IMR-90 (cell line): Measurements from ENCODE around the gene MAP3K9. TPM values are rescaled to one million over a fixed set of nuclear protein-coding genes. Genes with fewer than 3 reads are reported as not detected.

Experiments used
- ATAC-seq: fragments of 200-7000 bp; cut with Tn5 transposase; 2 replicates; pipeline ENCODE4 v1.9.1; 2020; ENCODE audit warnings: low read depth, mild to moderate bottlenecking, moderate library complexity
- BruUV-seq: library from RNA; stranded (reverse); fragments of 400-500 nt; replicated peaks from 2 replicates; lab custom pipeline; 2021; lab: Mats Ljungman, UMichigan
- CTCF ChIA-PET: fragments of 300-600 bp; formaldehyde crosslinking; extraction: SDS; loops from one replicate; lab custom pipeline; 2021; ENCODE audit warnings: antibody characterized with exemption; lab: Yijun Ruan, JAX
- POLR2A ChIA-PET: fragments of 300-600 bp; sonication (Branson Sonifier 250); formaldehyde crosslinking; loops from one replicate; lab custom pipeline; 2022; ENCODE audit warnings: antibody characterized with exemption; ENCODE audit not compliant: unreplicated experiment; lab: Charles Lee
- DNase-seq: peaks from one replicate; pipeline ENCODE4 v3.0.0; 2013
- H2AFZ ChIP-seq: replicated peaks from 2 replicates; pipeline ENCODE3; 2013; ENCODE audit warnings: low read length, mild to moderate bottlenecking; ENCODE audit not compliant: poor library complexity
- H2AK5ac ChIP-seq: 2 replicates; pipeline ENCODE4 v1.6.1; 2013; ENCODE audit warnings: low read depth, low read length, inconsistent platforms
- H2AK9ac ChIP-seq: replicated peaks from 2 replicates; pipeline ENCODE3; 2013; ENCODE audit warnings: mild to moderate bottlenecking, low read depth, low read length, moderate library complexity; ENCODE audit not compliant: poor library complexity
- H2BK120ac ChIP-seq: 2 replicates; pipeline ENCODE4 v1.6.1; 2013; ENCODE audit warnings: low read depth, low read length, inconsistent platforms
- H2BK15ac ChIP-seq: 3 replicates; pipeline ENCODE4 v1.6.1; 2013; ENCODE audit warnings: low read depth, low read length, inconsistent platforms
- H2BK20ac ChIP-seq: 2 replicates; pipeline ENCODE4 v1.6.1; 2013; ENCODE audit warnings: low read depth, mild to moderate bottlenecking, inconsistent platforms, low read length, moderate library complexity
- H2BK5ac ChIP-seq: 2 replicates; pipeline ENCODE4 v1.6.1; 2013; ENCODE audit warnings: mild to moderate bottlenecking, low read depth, low read length, inconsistent platforms; ENCODE audit not compliant: poor library complexity, severe bottlenecking
- H3K14ac ChIP-seq: replicated peaks from 2 replicates; pipeline ENCODE4 v1.6.1; 2013; ENCODE audit warnings: low read depth, low read length, inconsistent platforms
- H3K18ac ChIP-seq: 2 replicates; pipeline ENCODE4 v1.6.1; 2013; ENCODE audit warnings: low read depth, low read length, control low read depth
- H3K23ac ChIP-seq: 2 replicates; pipeline ENCODE4 v1.6.1; 2013; ENCODE audit warnings: low read depth, low read length, inconsistent platforms
- H3K27ac ChIP-seq: 2 replicates; pipeline ENCODE4 v1.5.1; 2013; ENCODE audit warnings: mild to moderate bottlenecking, control low read depth, low read length; ENCODE audit not compliant: insufficient read depth
- H3K27me3 ChIP-seq: 2 replicates; pipeline ENCODE4 v1.6.1; 2013; ENCODE audit warnings: low read length; ENCODE audit not compliant: control insufficient read depth, insufficient read depth
- H3K36me3 ChIP-seq: 2 replicates; pipeline ENCODE4 v1.6.1; 2013; ENCODE audit warnings: low read length, mixed read lengths; ENCODE audit not compliant: control insufficient read depth, insufficient read depth
- H3K4ac ChIP-seq: 2 replicates; pipeline ENCODE4 v1.6.1; 2013; ENCODE audit warnings: low read depth, low read length, inconsistent platforms
- H3K4me1 ChIP-seq: 2 replicates; pipeline ENCODE4 v1.6.1; 2013; ENCODE audit warnings: low read length, mixed read lengths; ENCODE audit not compliant: control insufficient read depth, insufficient read depth
- H3K4me2 ChIP-seq: 2 replicates; pipeline ENCODE4 v1.6.1; 2013; ENCODE audit warnings: low read depth, mild to moderate bottlenecking, control low read depth, low read length, moderate library complexity
- H3K4me3 ChIP-seq: 2 replicates; pipeline ENCODE4 v1.5.1; 2013; ENCODE audit warnings: low read depth, mild to moderate bottlenecking, control low read depth, low read length, moderate library complexity; ENCODE audit not compliant: insufficient read depth
- H3K56ac ChIP-seq: 2 replicates; pipeline ENCODE4 v1.6.1; 2013; ENCODE audit warnings: low read length, inconsistent platforms; ENCODE audit not compliant: insufficient read depth; ENCODE audit errors: extremely low read depth
- H3K79me1 ChIP-seq, 2 experiments: 2 replicates each; pipeline ENCODE4 v1.6.1; 2013; ENCODE audit warnings: low read length in 2 of 2, inconsistent platforms in 1 of 2, low read depth in 1 of 2
- H3K9ac ChIP-seq: 2 replicates; pipeline ENCODE4 v1.6.1; 2013; ENCODE audit warnings: low read depth, low read length, control low read depth
- H3K9me1 ChIP-seq: 2 replicates; pipeline ENCODE4 v1.6.1; 2013; ENCODE audit warnings: low read length, inconsistent platforms; ENCODE audit not compliant: insufficient read depth
- H3K9me3 ChIP-seq: 2 replicates; pipeline ENCODE4 v1.6.1; 2013; ENCODE audit warnings: low read length; ENCODE audit not compliant: control insufficient read depth, insufficient read depth
- H4K20me1 ChIP-seq: 2 replicates; pipeline ENCODE4 v1.6.1; 2013; ENCODE audit warnings: low read length, inconsistent platforms; ENCODE audit not compliant: insufficient read depth
- H4K5ac ChIP-seq: 2 replicates; pipeline ENCODE4 v1.6.1; 2013; ENCODE audit warnings: mild to moderate bottlenecking, low read depth, low read length, control low read depth
- H4K8ac ChIP-seq, 2 experiments: 2 replicates each; pipeline ENCODE4 v1.6.1; 2013; ENCODE audit warnings: low read depth in 2 of 2, low read length in 2 of 2, control low read depth in 1 of 2, inconsistent platforms in 1 of 2
- H4K91ac ChIP-seq: 2 replicates; pipeline ENCODE4 v1.6.1; 2013; ENCODE audit warnings: low read depth, low read length, inconsistent platforms; ENCODE audit not compliant: insufficient read depth
- CHD1 ChIP-seq: IDR thresholded peaks from 2 replicates; pipeline ENCODE4 v1.6.1; 2012; ENCODE audit warnings: low read depth, low read length, improper control_type of control experiment
- RAD21 ChIP-seq: IDR thresholded peaks from 2 replicates; pipeline ENCODE4 v1.6.1; 2012; ENCODE audit warnings: low read length, improper control_type of control experiment
- WGBS, 2 experiments: methylation state at CpG; one replicate each; pipeline versions ENCODE4 v1.1.5 to v1.1.7; 2013; ENCODE audit warnings: missing lambda C conversion rate in 2 of 2; ENCODE audit not compliant: insufficient read length in 1 of 2; ENCODE audit errors: extremely low coverage in 2 of 2; 5-methylcytosine and 5-hydroxymethylcytosine counted together
- dilution Hi-C: fragments of 300-500 bp; cut with HindIII; formaldehyde crosslinking; loops from one replicate; pipeline ENCODE4 v1.14.3; 2018; ENCODE audit warnings: low sequenced_read_pairs; ENCODE audit not compliant: unreplicated experiment
- in situ Hi-C: fragments of 300-500 bp; cut with MboI; formaldehyde crosslinking; loops from 3 replicates; pipeline ENCODE4 v1.14.3; 2019; ENCODE audit warnings: low sequenced_read_pairs, inconsistent platforms, mixed read lengths
- intact Hi-C: fragments of 100-400 bp; cut with micrococcal nuclease; formaldehyde crosslinking; loops from 2 replicates; pipeline ENCODE4 v1.10.0; 2022
- polyA plus RNA-seq, 3 experiments: library from polyadenylated mRNA; depleted of rRNA; stranded (reverse); fragments of >200 nt; gene quantifications; 2 replicates each; pipeline ENCODE4 v1.2.3, GENCODE V29; 2012; ENCODE audit warnings: low replicate concordance in 1 of 3
- total RNA-seq: library from RNA; depleted of rRNA; stranded (reverse); fragments of >200 nt; gene quantifications from 2 replicates; pipeline ENCODE4 v1.2.3, GENCODE V29; 2012

Gene MAP3K9
- total and polyA plus RNA-seq, 2 of the 4 experiments (the other 2 are of a cell fraction) = 0.17 to 0.18 TPM

DNA sequence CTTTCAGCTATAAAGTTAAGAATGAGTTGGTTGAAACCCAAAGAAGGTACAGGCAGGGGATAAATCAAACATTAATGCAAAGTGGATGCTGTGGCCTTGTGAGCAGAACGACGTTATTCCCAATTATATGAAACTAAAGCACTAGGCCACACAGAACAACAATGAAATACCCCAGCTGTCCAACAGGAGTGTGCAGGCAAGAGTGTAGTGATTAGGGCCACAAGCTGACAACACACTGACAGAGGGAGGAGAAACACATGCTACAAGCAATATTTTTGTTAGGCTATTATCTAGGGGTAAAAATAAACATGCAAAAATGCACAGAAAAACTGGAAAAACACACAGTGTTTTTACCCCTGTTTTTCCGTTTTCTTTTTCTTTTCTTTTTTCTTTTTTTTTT lies 15.0 kb downstream of the MAP3K9 start:
- Histone ChIP-seq H2BK15ac (no peak overlapping the region), H3K14ac (no peak overlapping the region), H3K79me1 (no peaks in the 10 kb centered on the region), H3K4ac (no peak overlapping the region), H4K91ac (no peak overlapping the region), H2AFZ (no peak overlapping the region), H3K18ac (no peak overlapping the region), H2BK120ac (no peak overlapping the region), H3K9me3 (no peaks in the 10 kb centered on the region), H2BK5ac (no peak overlapping the region), H3K4me2 (no peak overlapping the region), H2AK9ac (no peak overlapping the region), H3K23ac (no peak overlapping the region), H3K4me1 (no peaks in the 10 kb centered on the region), H2BK20ac (no peak overlapping the region), H2AK5ac (no peak overlapping the region), H4K20me1 (no peaks in the 10 kb centered on the region), H4K5ac (no peak overlapping the region), H3K36me3 (no peaks in the 10 kb centered on the region), H4K8ac (no peak overlapping the region), H3K56ac (no peak overlapping the region), H3K4me3 (no peak overlapping the region), H3K9me1 (no peaks in the 10 kb centered on the region), H3K27me3 (peaks cover 2% of the 10 kb centered on the region; the same call in 1 of the 2 replicates), H3K9ac (no peak overlapping the region), H3K27ac (no peak overlapping the region)
- WGBS, 2 experiments = no CpG with 5 or more reads among the region's 3 CpGs
- no peak for TF ChIP-seq RAD21
- TF ChIP-seq CHD1 = no peak
- ChIA-PET CTCF (no interaction called here), POLR2A (no interaction called here)
- dilution Hi-C loops = no loop called here
- in situ Hi-C loops = no loop called here
- DNase-seq (no peak), ATAC-seq (no peak)
- intact Hi-C loops = no loop called here
- no TSS peak for BruUV-seq
